ENCODE measurements around the gene PROSER2. TPM values are rescaled to one million over a fixed set of nuclear protein-coding genes. Genes with fewer than 3 reads are reported as not detected.

The PROSER2 gene
- total and polyA plus RNA-seq, 12 donors, result 0.34 to 1.6 (median 0.76) TPM

GRCh38 chr10:11884706-11885423, 61.7 kb downstream of the PROSER2 start:
- 81 to 82% methylated on average over 7 of the region's 7 CpGs for WGBS, 2 donors
- TF ChIP-seq, protein P1, sequence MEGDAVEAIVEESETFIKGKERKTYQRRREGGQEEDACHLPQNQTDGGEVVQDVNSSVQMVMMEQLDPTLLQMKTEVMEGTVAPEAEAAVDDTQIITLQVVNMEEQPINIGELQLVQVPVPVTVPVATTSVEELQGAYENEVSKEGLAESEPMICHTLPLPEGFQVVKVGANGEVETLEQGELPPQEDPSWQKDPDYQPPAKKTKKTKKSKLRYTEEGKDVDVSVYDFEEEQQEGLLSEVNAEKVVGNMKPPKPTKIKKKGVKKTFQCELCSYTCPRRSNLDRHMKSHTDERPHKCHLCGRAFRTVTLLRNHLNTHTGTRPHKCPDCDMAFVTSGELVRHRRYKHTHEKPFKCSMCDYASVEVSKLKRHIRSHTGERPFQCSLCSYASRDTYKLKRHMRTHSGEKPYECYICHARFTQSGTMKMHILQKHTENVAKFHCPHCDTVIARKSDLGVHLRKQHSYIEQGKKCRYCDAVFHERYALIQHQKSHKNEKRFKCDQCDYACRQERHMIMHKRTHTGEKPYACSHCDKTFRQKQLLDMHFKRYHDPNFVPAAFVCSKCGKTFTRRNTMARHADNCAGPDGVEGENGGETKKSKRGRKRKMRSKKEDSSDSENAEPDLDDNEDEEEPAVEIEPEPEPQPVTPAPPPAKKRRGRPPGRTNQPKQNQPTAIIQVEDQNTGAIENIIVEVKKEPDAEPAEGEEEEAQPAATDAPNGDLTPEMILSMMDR (IDR thresholded peaks at IDR 0.05), result no peak
- intact Hi-C loops (cut with DNase I), result no loop called here
- H3K27me3 ChIP-seq, result no peaks in the 10 kb centered on the region
- H3K36me3 ChIP-seq, result no peaks in the 10 kb centered on the region
- H3K9me3 ChIP-seq, result no peaks in the 10 kb centered on the region
- no peak overlapping the region for H3K4me3 ChIP-seq
- DNase-seq (no peak), ATAC-seq (no peak)
- no peak overlapping the region for H3K27ac ChIP-seq
- H3K4me1 ChIP-seq, result peaks cover 0 to 7% (median 0%) of the 10 kb centered on the region in 9 donors

- 75 to 85% methylated on average over 13 of the region's 13 CpGs for WGBS, 2 donors
- H3K4me1 ChIP-seq, result peaks cover 0 to 7% (median 0%) of the 10 kb centered on the region in 9 donors
- H3K36me3 ChIP-seq, result no peaks in the 10 kb centered on the region
- DNase-seq, result no peak
- no peak overlapping the region for H3K27ac ChIP-seq
- H3K4me3 ChIP-seq, result no peak overlapping the region
- intact Hi-C loops (cut with DNase I), result no loop called here
- ATAC-seq, result no peak
- H3K9me3 ChIP-seq, result no peaks in the 10 kb centered on the region
- no peaks in the 10 kb centered on the region for H3K27me3 ChIP-seq
- TF ChIP-seq, protein P1 (IDR thresholded peaks at IDR 0.05), result no peak
These were observed 62.4 kb downstream of the PROSER2 start for GRCh38 chr10:11885437-11886137.

GRCh38 chr10:11886138-11886474, 63.0 kb downstream of the PROSER2 start:
- no peak overlapping the region for H3K4me3 ChIP-seq
- TF ChIP-seq, protein P1 (IDR thresholded peaks at IDR 0.05), result no peak
- H3K27me3 ChIP-seq, result no peaks in the 10 kb centered on the region
- no peaks in the 10 kb centered on the region for H3K36me3 ChIP-seq
- 42 to 56% methylated on average over 6 of the region's 6 CpGs for WGBS, 2 donors
- no peaks in the 10 kb centered on the region for H3K9me3 ChIP-seq
- ATAC-seq (peak in 5 of 8 donors; percentile 51 to 73 (median 68)), DNase-seq (no peak)
- H3K27ac ChIP-seq, result no peak overlapping the region
- H3K4me1 ChIP-seq, result peaks cover 0 to 7% (median 0%) of the 10 kb centered on the region in 9 donors
- intact Hi-C loops (cut with DNase I), result no loop called here

GRCh38 chr10:11886851-11887250, 63.7 kb downstream of the PROSER2 start:
- DNase-seq (no peak), ATAC-seq (peak in 1 of 8 donors; percentile 49)
- H3K36me3 ChIP-seq, result no peaks in the 10 kb centered on the region
- intact Hi-C loops (cut with DNase I), result no loop called here
- no peaks in the 10 kb centered on the region for H3K27me3 ChIP-seq
- peaks cover 0 to 7% (median 0%) of the 10 kb centered on the region in 9 donors for H3K4me1 ChIP-seq
- TF ChIP-seq, protein P1 (IDR thresholded peaks at IDR 0.05), result no peak
- H3K9me3 ChIP-seq, result no peaks in the 10 kb centered on the region
- WGBS, 2 donors, result 77 to 86% methylated on average over 12 of the region's 12 CpGs
- no peak overlapping the region for H3K27ac ChIP-seq
- no peak overlapping the region for H3K4me3 ChIP-seq

Measured in heart right ventricle (tissue), 16 donors.